Measurements from ENCODE around the gene RPA1. TPM values are rescaled to one million over a fixed set of nuclear protein-coding genes. Genes with fewer than 3 reads are reported as not detected.
"Not testable (repeated sequence)": the region's sequence is repeated elsewhere in the genome, so short reads cannot be mapped to it uniquely, and the experiment has no call there.

The RPA1 gene
- total and polyA plus RNA-seq, 2 of the 8 experiments (the other 6 are each of a cell fraction or from before 2014, with no cell fraction given): 79.1 to 194 TPM

DNA sequence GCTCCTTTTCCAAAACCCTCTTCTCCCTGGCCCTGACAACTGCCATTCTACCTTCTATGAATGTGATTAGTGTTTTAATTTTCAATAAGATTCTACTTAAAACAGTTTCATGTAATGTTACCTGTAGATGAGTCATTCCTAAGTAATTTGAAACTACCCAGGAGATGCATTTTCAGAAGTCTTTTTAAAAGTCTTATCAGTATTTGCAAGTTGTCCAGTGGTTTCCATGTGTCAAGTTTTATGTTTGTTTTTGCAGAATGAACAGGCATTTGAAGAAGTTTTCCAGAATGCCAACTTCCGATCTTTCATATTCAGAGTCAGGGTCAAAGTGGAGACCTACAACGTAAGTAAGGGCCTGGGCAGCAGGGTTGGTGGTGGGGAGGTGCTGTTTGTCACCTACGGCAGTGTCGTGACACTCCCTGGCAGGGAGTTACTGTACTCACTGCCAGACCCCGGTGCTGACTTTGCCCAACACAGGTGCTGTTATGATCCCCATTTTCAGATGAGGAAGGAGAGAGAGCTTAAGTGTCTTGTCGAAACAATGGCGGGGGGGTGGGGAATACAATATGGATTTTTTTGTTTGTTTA lies 65.0 kb downstream of the RPA1 start (continued):
- no peak for TF ChIP-seq TEAD4 (IDR thresholded peaks at IDR 0.05; ENCODE audit: low read depth, low read length)

DNA sequence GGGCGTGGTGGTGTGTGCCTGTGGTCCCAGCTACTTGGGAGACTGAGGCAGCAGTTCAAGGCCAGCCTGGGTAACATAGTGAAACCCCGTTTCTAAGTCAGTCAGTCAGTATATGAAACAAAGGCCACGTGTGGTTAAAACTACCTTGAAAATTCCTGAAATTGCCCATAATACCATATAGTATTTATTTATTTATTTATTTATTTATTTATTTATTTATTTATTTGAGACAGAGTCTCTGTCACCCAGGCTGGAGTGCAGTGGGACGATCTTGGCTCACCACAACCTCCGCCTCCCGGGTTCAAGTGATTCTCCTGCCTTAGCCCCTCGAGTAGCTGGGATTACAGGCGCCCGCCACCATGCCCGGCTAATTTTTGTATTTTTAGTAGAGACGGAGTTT lies 65.7 kb downstream of the RPA1 start:
- WGBS, 2 experiments (ENCODE audit: extremely low coverage in 1 of 2, insufficient coverage in 1 of 2, insufficient read length in 1 of 2, insufficient replicate concordance in 2 of 2, low coverage in 1 of 2, low lambda C conversion rate in 2 of 2, missing lambda C conversion rate in 1 of 2): 96% methylated on average over 8 of the region's 11 CpGs; no CpG with 5 or more reads in 1 of the 2 experiments
- H3K23me2 ChIP-seq (ENCODE audit: low read depth, low read length); H3K23ac ChIP-seq (ENCODE audit: insufficient read length); H3K27ac ChIP-seq (ENCODE audit: low read depth, low read length); H3K14ac ChIP-seq (ENCODE audit: insufficient read length); FAIRE-seq; H2AFZ ChIP-seq (ENCODE audit: low read length); H2BK5ac ChIP-seq (ENCODE audit: low read depth, low read length); H2BK120ac ChIP-seq (replicated peaks; ENCODE audit: low read depth, low read length); H2BK15ac ChIP-seq (ENCODE audit: low read length); H3K27me3 ChIP-seq (replicated peaks in 1 of 4; ENCODE audit: control insufficient read depth in 3 of 4, extremely low read depth in 1 of 4, insufficient read depth in 3 of 4, low read length in 3 of 4); H3K4me3 ChIP-seq (ENCODE audit: extremely low read depth in 1 of 4, insufficient read depth in 2 of 4, low read depth in 3 of 4, low read length in 4 of 4); H4K5ac ChIP-seq (ENCODE audit: insufficient read length, low read depth, low read length); POLR2A ChIA-PET (ENCODE audit: partially characterized antibody); H3K4me2 ChIP-seq (ENCODE audit: insufficient read depth in 1 of 2, low read depth in 2 of 2, low read length in 2 of 2); H3K9me3 ChIP-seq (ENCODE audit: insufficient read depth in 2 of 2, low read depth in 1 of 2, low read length in 1 of 2); H3K18ac ChIP-seq (ENCODE audit: extremely low read depth, low read length); H3K79me1 ChIP-seq (ENCODE audit: low read depth, low read length); H3K4me1 ChIP-seq (replicated peaks in 1 of 4; ENCODE audit: control insufficient read depth in 3 of 4, insufficient read depth in 4 of 4, low read length in 3 of 4); H4K8ac ChIP-seq (ENCODE audit: extremely low read depth, insufficient read depth, low read length); H3K9ac ChIP-seq (replicated peaks in 1 of 4; ENCODE audit: extremely low read depth in 1 of 4, low read depth in 3 of 4, low read length in 3 of 4); H2AK5ac ChIP-seq (ENCODE audit: low read depth, low read length); DNase-seq (ENCODE audit: low read depth in 1 of 2, low spot score in 2 of 2); H3K56ac ChIP-seq (replicated peaks; ENCODE audit: insufficient read length, low read depth, low read length); H4K91ac ChIP-seq (replicated peaks; ENCODE audit: insufficient read length, low read length); H3K4ac ChIP-seq (replicated peaks; ENCODE audit: insufficient read length, low read depth, low read length); H4K20me1 ChIP-seq (replicated peaks in 1 of 2; ENCODE audit: control insufficient read depth in 1 of 2, insufficient read depth in 2 of 2, low read length in 2 of 2); H2BK12ac ChIP-seq (ENCODE audit: low read depth, low read length); H2BK20ac ChIP-seq (ENCODE audit: low read length); H3K79me2 ChIP-seq (ENCODE audit: control insufficient read depth in 1 of 2, insufficient read depth in 2 of 2, low read length in 2 of 2): not testable (repeated sequence)
- H3K36me3 ChIP-seq (ENCODE audit: control insufficient read depth in 2 of 4, insufficient read depth in 4 of 4, low read length in 3 of 4): peaks cover 12 to 64% (median 45%) of the 10 kb centered on the region in 4 experiments
- CTCF ChIA-PET (ENCODE audit: partially characterized antibody): interaction anchor here (1.3 to 1.9 kb wide), 4 partner anchors 9 to 145 kb away, joined by 3 to 6 read pairs (median 4); no protein-coding TSS in a partner anchor

All from H1 (cell line).